GM19455 (cell line): Measurements from ENCODE around the gene CTDNEP1.
"Not testable (repeated sequence)": the region's sequence is repeated elsewhere in the genome, so short reads cannot be mapped to it uniquely, and the experiment has no call there.

ENCODE experiments used
- ATAC-seq: cut with Tn5 transposase; IDR thresholded peaks from one replicate; pipeline ENCODE4 v1.9.1; 2021; ENCODE audit not compliant: unreplicated experiment

CTDNEP1 gene

DNA sequence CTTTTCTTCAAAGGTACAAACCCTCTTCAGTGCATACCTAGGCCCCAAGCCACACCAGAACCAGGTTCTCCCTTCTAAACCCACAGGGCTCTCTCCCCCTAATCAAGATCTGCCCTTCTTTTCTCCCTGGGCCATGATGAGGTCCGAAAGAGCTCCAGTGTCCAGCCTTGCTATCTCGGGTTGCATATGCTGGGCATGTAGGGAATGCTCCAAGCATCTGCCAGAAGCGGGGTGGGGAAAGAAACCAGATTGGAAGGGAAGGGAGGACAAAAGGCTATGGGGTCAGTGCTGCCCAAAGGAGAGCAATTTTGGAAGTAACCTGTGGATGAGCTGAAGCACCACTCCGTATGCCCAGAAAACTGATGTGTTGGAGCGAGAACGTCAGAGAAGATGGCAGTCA lies 2.3 kb downstream of the CTDNEP1 start:
- ATAC-seq: no peak

DNA sequence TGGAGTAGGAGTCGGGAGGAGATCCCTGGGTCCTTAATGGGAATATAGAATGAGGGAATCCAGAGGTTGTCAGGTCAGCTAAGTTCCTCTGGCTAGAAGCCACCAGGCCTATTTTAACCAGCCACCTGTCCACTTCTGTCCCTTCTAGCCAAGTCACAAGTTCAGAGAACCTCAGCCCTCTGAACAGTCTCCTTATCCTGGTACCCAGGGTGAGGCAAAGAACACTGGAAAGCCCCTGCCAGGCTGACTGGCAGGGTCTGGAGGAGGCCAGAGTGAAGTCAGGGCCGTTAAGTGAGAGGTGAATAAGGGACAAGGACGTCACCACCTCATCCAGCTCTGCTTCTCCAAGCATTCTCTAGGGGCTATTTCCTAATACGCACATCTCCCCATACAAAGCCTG lies 2.7 kb downstream of the CTDNEP1 start:
- no peak for ATAC-seq

DNA sequence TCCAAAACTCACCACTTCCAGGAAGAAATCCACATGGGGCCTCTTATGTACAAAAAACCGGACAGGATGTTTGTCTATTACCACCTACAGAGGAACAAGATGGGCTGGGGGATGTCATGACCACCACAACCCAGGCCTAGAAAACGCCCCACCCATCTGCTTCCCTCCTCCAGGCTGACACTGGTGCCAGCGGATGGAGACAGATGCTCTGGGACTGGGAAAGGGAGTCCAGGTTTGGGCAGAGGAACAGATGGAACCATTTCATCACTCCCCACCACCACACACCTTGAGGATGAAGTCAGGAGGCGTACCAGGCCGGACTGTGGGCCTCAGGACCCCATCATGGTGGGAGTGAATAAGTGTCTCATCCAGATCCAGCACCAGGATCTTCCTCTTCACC lies 4.8 kb downstream of the CTDNEP1 start:
- no peak for ATAC-seq

- not testable (repeated sequence) for ATAC-seq
Measured at GRCh38 chr17:7243838-7244237, 7.7 kb downstream of the CTDNEP1 start.

DNA sequence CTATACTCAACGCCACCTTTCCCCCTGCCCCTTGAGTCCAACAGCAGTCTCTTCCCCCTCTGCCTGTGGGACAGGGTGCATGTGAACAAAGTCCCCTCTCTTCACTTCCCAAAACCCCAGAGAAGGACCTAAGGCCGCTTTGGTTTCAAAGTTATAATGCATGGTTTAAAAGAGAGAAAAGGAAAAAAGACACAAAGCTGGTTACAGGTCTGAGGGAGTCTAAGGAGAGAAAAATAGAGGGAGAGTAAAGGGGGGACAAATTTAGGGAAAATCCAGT lies 8.1 kb downstream of the CTDNEP1 start:
- no peak for ATAC-seq

DNA sequence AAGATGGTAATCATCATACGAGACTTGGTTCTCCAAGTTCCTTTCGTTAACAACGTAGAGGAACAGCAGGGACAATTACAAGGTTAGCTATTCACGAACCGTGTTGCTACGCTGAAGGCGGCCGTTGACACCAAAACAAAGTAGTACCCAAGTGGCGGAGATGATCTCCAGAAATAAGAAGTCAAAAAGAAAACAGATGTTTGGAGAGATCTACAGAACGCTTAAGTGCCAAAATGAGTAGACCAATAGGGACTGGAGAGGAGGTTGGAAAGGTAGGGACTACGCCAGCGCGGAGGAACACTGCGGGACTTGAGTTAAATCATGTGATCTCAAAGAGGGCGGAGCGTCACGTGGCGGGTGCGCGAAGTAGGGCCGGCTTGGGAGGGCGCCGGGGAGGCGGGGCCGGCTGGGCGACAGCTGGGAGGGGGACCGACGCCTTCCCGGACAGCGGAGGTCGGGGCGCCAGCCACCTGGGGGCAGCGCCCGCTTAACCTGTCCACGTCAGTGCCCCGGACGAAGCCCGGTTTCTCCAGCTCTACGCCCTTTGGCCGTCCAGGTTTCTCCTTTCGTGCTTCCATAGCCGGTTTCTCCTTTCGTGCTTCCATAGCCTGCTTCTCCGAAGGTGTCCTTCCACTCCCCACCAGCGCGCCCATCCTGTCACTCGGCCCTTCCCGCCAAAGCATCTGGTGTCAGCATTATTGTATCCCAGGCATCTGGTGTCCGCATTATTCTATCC lies 8.6 kb downstream of the CTDNEP1 start:
- peak; percentile 41 for ATAC-seq

- ATAC-seq: peak; percentile 28
Measured at GRCh38 chr17:7241783-7242716, 9.5 kb downstream of the CTDNEP1 start, which contains the start of gene GABARAP. Gene GABARAP, minus strand, starts transcription at chr17:7242449. Its CDS starts 119 bp downstream, at chr17:7242330.

- ATAC-seq: no peak
Measured at GRCh38 chr17:7241090-7241733, 10.3 kb downstream of the CTDNEP1 start.

GRCh38 chr17:7240375-7240774 lies 11.2 kb downstream of the CTDNEP1 start:
- ATAC-seq: no peak

GRCh38 chr17:7239091-7240027 lies 12.2 kb downstream of the CTDNEP1 start, which contains the start of gene PHF23:
Gene PHF23, minus strand, starts transcription at chr17:7239457. Its CDS starts 178 bp downstream, at chr17:7239279.
- peak; percentile 42 for ATAC-seq

DNA sequence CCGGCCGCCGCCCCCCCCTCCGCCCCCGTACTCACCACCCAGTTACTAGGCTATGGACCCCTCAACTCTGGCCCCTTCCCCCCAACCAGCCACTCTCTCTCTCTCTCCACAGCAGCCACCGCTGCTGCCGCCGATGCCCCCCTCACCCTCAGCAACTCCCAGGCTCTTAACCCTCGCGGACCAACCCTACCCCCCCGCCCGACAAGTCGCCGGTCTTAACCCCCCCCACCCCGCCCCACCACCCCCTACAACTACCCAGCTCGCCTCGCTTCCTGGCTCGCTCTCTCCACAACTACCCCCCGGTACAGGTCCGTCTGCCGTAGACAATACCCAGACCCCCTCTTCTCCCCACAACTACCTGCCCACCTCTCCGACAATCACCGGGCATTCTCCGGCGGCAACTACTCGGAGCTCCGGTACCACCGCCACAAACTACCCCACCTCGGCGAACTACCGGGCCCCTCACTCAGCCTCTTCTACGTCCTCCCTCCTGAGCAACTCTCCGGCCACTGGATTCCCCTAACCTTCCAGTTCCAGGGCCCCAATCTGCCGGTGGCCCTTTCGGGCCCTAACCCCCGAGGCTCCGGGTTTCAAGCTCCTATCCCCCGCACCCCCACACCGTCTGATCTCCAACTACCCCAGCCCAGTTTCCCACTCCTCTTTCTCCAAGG lies 13.0 kb downstream of the CTDNEP1 start:
- ATAC-seq: no peak

DNA sequence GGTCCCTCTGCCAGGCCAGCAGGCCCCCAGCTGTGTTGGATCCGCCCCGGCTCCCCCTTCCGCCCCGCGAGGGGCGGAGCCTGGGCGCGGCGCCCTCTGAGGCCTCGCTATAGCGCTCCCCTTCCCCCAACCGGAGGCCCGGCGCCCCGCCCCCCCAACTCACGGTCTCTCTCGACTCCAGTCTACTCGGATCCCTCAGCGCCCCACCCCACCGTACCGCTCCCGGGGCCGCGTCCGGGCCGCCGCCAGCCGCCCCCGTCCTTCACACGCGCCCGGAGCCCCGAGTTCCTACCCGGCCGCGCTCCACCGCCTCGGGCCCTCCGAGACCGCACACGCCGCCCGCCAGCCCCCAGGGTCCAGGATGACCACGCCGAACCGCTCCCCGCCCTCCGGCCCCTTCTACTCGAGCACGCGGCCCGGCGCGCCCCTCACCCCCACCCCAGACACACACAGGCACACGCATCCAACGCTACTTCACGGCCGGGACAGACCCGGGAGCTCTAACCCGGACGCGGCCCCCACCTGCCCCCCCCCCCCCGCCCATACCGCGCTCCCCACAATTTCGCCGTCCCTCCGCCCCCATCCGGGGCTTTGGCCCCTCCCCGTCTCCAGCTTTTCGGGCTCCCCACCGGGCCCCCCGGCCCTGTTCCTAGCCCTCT lies 13.6 kb downstream of the CTDNEP1 start:
- no peak for ATAC-seq

DNA sequence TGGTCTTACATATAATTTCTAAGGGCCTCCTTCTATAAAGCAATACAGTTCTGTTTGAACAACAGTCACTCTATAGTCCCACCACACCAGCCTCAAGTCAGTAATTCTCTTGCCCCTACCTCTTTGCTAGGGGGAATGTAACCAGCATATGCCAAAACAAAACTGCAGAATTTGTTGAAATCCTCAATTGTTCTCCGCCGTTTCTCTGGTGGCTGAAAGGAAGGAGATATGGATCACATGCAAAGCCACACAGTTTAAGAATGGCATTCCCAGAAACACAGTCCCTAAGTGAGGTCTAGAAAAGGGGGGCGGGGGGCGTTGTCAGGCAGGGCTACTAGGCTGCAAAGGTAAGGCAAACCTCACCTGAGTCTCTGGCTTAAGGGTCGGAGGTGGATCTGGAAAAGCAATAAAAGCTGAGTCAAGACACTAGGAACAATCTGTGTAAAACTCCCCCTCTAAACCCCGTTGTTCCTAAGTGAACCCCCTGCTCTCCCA lies 14.2 kb downstream of the CTDNEP1 start:
- no peak for ATAC-seq

DNA sequence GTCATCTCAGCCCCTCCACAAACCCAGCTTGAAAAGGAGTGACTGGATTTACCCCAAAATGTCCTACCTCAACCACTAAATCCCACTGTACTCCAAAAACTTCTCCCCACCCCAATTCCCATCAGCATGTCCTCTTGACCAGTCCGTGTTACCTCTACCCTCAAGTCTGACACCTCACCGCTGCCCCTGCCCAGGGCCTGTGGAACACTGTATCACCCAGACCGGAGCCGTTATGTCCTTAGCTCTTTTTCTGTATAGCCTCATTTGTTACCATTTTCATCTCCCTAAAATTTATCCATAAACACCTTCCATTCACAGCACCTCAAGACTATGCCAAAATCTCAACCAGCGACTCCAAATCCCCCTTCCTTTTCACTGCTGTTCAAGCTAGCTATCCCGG lies 14.7 kb downstream of the CTDNEP1 start:
- ATAC-seq: no peak

- ATAC-seq: no peak
Measured at GRCh38 chr17:7235693-7236665, 15.6 kb downstream of the CTDNEP1 start.

GRCh38 chr17:7234083-7234951 lies 17.2 kb downstream of the CTDNEP1 start, which contains the start of gene DVL2:
Gene DVL2, minus strand, starts transcription at chr17:7234517. Its CDS starts 255 bp downstream, at chr17:7234262.
- peak; percentile 52 for ATAC-seq

DNA sequence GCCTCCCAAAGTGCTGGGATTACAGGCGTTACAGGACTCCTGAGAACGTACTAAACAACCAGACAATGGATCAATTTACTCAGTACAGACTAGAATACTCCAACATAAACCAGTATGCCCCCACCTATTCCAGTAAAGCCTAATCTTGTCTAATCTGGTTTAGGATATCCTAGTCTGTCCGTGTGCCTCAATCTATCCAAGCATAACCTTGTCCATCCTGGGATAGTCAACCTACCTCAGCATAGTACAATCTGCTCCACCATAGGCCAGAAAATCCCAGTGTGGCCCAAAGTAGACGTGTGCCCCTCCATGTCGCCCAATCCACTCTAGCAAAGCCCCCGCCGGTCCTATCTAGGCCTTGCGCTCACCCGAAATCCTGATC lies 17.8 kb downstream of the CTDNEP1 start:
- ATAC-seq: no peak
